Erythroblast (primary cell): ENCODE results near the gene ADCY6.

Experiments used
- GATA1 ChIP-seq: IDR thresholded peaks from 2 replicates; pipeline ENCODE4 v1.6.1; 2011; ENCODE audit warnings: low read depth, mild to moderate bottlenecking, control low read depth, low read length, moderate library complexity
- POLR2A ChIP-seq: IDR thresholded peaks from 2 replicates; pipeline ENCODE4 v1.6.1; 2011; ENCODE audit warnings: mild to moderate bottlenecking, low read length

DNA sequence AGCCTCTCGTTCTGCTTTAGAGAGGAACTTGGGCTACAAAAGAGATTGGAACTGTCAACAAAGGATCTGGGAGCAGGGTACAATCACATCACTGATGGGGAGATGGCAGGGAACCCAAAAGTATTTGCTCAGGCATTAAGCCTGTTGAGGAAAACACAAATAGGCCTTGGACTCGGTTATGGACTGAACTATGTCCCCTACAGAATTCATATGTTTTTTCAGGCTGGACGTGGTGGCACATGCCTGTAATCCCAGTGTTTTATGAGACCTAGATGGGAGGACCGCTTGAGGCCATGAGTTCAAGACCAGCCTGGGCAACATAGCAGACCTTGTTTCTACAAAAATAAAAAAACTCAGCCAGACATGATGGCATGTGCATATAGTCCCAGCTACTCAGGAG is 49.2 kb upstream of the ADCY6 start:
- TF ChIP-seq POLR2A (no peak), GATA1 (no peak)
